Neuronal stem cell (in vitro differentiated cells): ENCODE measurements around the gene GLTPD2.

Experiments
- DNase-seq: peaks from one replicate; pipeline ENCODE4 v3.0.0-alpha.2; 2013; ENCODE audit warnings: low spot score
- H2AFZ ChIP-seq: one replicate; pipeline ENCODE4 v1.6.1; 2013; ENCODE audit warnings: mild to moderate bottlenecking, low read length, inconsistent platforms
- H2AK5ac ChIP-seq: 2 replicates; pipeline ENCODE4 v1.6.1; 2013; ENCODE audit warnings: low read depth, mild to moderate bottlenecking, inconsistent platforms, low read length, moderate library complexity, mixed read lengths
- H2BK120ac ChIP-seq: 2 replicates; pipeline ENCODE4 v1.6.1; 2013; ENCODE audit warnings: low read depth, mild to moderate bottlenecking, inconsistent platforms, low read length, moderate library complexity, mixed read lengths
- H2BK12ac ChIP-seq: one replicate; pipeline ENCODE4 v1.6.1; 2013; ENCODE audit warnings: low read length, inconsistent platforms
- H2BK15ac ChIP-seq: 2 replicates; pipeline ENCODE4 v1.6.1; 2013; ENCODE audit warnings: mild to moderate bottlenecking, low read length, inconsistent platforms, mixed read lengths
- H2BK5ac ChIP-seq: one replicate; pipeline ENCODE4 v1.6.1; 2013; ENCODE audit warnings: inconsistent platforms, mild to moderate bottlenecking, low read length, moderate library complexity
- H3K14ac ChIP-seq: one replicate; pipeline ENCODE4 v1.6.1; 2013; ENCODE audit warnings: low read length, inconsistent platforms
- H3K18ac ChIP-seq: 2 replicates; pipeline ENCODE4 v1.6.1; 2013; ENCODE audit warnings: low read length, inconsistent platforms
- H3K23ac ChIP-seq: 2 replicates; pipeline ENCODE4 v1.6.1; 2013; ENCODE audit warnings: low read depth, mild to moderate bottlenecking, mixed read lengths, low read length, inconsistent platforms; ENCODE audit not compliant: poor library complexity
- H3K27ac ChIP-seq: replicated peaks from 3 replicates; pipeline ENCODE4 v1.5.1; 2013; ENCODE audit warnings: low read length, inconsistent platforms
- H3K27me3 ChIP-seq, 3 experiments: 2 replicates each; pipeline ENCODE4 v1.6.1; 2013; ENCODE audit warnings: low read length in 3 of 3, mild to moderate bottlenecking in 2 of 3, inconsistent platforms in 1 of 3, low read depth in 1 of 3, mixed read lengths in 1 of 3, moderate library complexity in 1 of 3; ENCODE audit not compliant: control insufficient read depth in 3 of 3, insufficient read depth in 3 of 3
- H3K36me3 ChIP-seq, 2 donors: replicated peaks in 1 of 2; 2 replicates each; pipeline ENCODE4 v1.6.1; 2013; ENCODE audit warnings: low read length in 2 of 2; ENCODE audit not compliant: control insufficient read depth in 2 of 2, insufficient read depth in 2 of 2
- H3K4ac ChIP-seq: 2 replicates; pipeline ENCODE4 v1.6.1; 2013; ENCODE audit warnings: inconsistent platforms, mild to moderate bottlenecking, low read length, moderate library complexity
- H3K4me1 ChIP-seq, 2 donors: 1 replicate in 1 of 2; 2 replicates in 1 of 2; pipeline ENCODE4 v1.6.1; 2013; ENCODE audit warnings: low read length in 2 of 2, low read depth in 1 of 2; ENCODE audit not compliant: control insufficient read depth in 2 of 2, insufficient read depth in 1 of 2
- H3K4me2 ChIP-seq: one replicate; pipeline ENCODE4 v1.6.1; 2013; ENCODE audit warnings: mild to moderate bottlenecking, low read length, inconsistent platforms; ENCODE audit not compliant: insufficient read depth, poor library complexity, severe bottlenecking
- H3K4me3 ChIP-seq, 2 donors: 2 replicates each; pipeline ENCODE4 v1.5.1; 2013; ENCODE audit warnings: low read length in 2 of 2, mild to moderate bottlenecking in 2 of 2, inconsistent platforms in 1 of 2, moderate library complexity in 1 of 2
- H3K79me1 ChIP-seq: one replicate; pipeline ENCODE4 v1.6.1; 2013; ENCODE audit warnings: low read depth, mild to moderate bottlenecking, inconsistent platforms, low read length, moderate library complexity
- H3K9ac ChIP-seq: one replicate; pipeline ENCODE4 v1.6.1; 2013; ENCODE audit warnings: mild to moderate bottlenecking, low read depth, low read length, inconsistent platforms; ENCODE audit not compliant: poor library complexity
- H3K9me3 ChIP-seq, 2 donors: replicated peaks in 1 of 2; 2 replicates each; pipeline versions ENCODE3 to v1.6.1; 2013; ENCODE audit warnings: low read length in 2 of 2, mild to moderate bottlenecking in 2 of 2, inconsistent platforms in 1 of 2, low read depth in 1 of 2, mixed read lengths in 1 of 2, moderate library complexity in 1 of 2; ENCODE audit not compliant: control insufficient read depth in 2 of 2, insufficient read depth in 1 of 2
- H4K8ac ChIP-seq: one replicate; pipeline ENCODE4 v1.6.1; 2013; ENCODE audit warnings: low read depth, mild to moderate bottlenecking, inconsistent platforms, low read length, moderate library complexity
- H4K91ac ChIP-seq: one replicate; pipeline ENCODE4 v1.6.1; 2013; ENCODE audit warnings: low read length, low read depth, mild to moderate bottlenecking, inconsistent platforms; ENCODE audit not compliant: poor library complexity
- WGBS, 2 donors: extraction: QIAGEN DNeasy Blood & Tissue Kit; methylation state at CpG; one replicate each; pipeline ENCODE4 v1.1.7; 2013; ENCODE audit warnings: missing lambda C conversion rate in 2 of 2, mixed read lengths in 1 of 2; ENCODE audit not compliant: insufficient read length in 2 of 2, insufficient replicate concordance in 1 of 2; ENCODE audit errors: extremely low coverage in 2 of 2; 5-methylcytosine and 5-hydroxymethylcytosine counted together

GLTPD2 gene

DNA sequence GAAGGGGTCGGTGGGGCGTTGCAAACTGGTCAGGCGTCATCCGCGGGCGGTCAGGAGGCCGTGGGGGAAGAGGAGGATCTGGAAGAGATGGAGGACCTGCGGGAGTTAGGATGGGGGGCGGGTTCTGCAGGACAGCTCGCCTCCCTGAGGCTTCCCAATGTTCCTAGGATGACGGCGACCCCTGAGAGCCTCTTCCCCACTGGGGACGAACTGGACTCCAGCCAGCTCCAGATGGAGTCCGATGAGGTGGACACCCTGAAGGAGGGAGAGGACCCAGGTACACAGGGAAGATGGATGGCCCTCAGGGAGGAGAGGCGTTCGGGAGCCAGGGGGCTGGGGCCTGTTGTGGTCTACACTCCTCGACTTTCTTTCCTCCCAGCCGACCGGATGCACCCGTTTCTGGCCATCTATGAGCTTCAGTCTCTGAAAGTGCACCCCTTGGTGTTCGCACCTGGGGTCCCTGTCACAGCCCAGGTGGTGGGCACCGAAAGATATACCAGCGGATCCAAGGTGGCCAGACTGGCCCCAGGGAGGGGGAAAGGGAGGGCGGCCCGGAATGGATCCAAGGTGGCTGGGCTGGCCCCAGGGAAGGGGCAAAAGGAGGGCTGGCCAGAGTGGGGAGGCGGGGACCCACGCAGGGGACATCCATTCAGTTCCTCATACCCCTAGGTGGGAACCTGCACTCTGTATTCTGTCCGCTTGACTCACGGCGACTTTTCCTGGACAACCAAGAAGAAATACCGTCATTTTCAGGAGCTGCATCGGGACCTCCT lies 19.0 kb downstream of the GLTPD2 start:
- Histone ChIP-seq H3K36me3 (peaks cover 14 to 32% of the 10 kb centered on the region in 2 donors), H3K79me1 (peaks cover 8% of the 10 kb centered on the region), H2BK15ac (peak overlapping the region; percentile 19), H3K9me3 (no peaks in the 10 kb centered on the region), H3K4me1 (peaks cover 3 to 4% of the 10 kb centered on the region in 2 donors), H2BK120ac (peak overlapping the region; percentile 1), H3K4me2 (peak overlapping the region; percentile 66), H3K4me3 (peak overlapping the region; percentile 72 to 84), H2AFZ (peak overlapping the region; percentile 98), H3K4ac (peak overlapping the region; percentile 95), H2BK12ac (peak overlapping the region; percentile 41), H3K23ac (peak overlapping the region; percentile 17), H2AK5ac (peak overlapping the region; percentile 11), H3K9ac (peak overlapping the region; percentile 79), H4K8ac (no peak overlapping the region), H3K27me3 (no peaks in the 10 kb centered on the region), H3K18ac (peak overlapping the region; percentile 83), H3K27ac (no peak overlapping the region), H4K91ac (no peak overlapping the region), H2BK5ac (peak overlapping the region; percentile 44), H3K14ac (peak overlapping the region; percentile 97)
- DNase-seq = no peak
- no CpG with 5 or more reads among the region's 32 CpGs for WGBS, 2 donors

DNA sequence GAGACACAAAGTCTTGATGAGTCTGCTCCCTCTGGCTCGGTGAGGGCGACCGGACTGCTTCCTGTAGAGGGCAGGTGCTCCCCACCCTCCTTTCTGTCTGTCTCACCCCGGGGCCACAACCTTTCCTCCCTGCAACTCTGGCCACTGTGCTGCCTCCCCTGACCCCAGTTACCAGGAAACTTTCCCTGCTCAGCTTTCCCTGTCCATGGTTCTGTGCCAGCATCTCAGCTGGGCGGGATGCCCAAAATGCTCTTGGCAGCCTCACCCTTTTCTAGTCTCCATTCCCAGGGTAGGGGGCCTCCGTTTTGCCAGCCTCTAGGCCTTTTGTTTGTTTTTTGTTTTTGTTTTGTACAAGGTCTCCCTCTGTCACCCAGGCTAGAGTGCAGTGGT lies 19.6 kb downstream of the GLTPD2 start:
- no peak overlapping the region for H3K18ac ChIP-seq
- no peak overlapping the region for H3K4ac ChIP-seq
- H3K23ac ChIP-seq = peak overlapping the region; percentile 17
- no peak overlapping the region for H4K8ac ChIP-seq
- H3K4me2 ChIP-seq = no peak overlapping the region
- peaks cover 8% of the 10 kb centered on the region for H3K79me1 ChIP-seq
- peak overlapping the region; percentile 79 for H3K9ac ChIP-seq
- no peak overlapping the region for H2AK5ac ChIP-seq
- WGBS, 2 donors = no CpG with 5 or more reads among the region's 6 CpGs
- peaks cover 3 to 4% of the 10 kb centered on the region in 2 donors for H3K4me1 ChIP-seq
- H3K27ac ChIP-seq = no peak overlapping the region
- H3K14ac ChIP-seq = no peak overlapping the region
- no peaks in the 10 kb centered on the region for H3K27me3 ChIP-seq
- H2AFZ ChIP-seq = no peak overlapping the region
- H2BK12ac ChIP-seq = no peak overlapping the region
- H2BK120ac ChIP-seq = no peak overlapping the region
- H2BK5ac ChIP-seq = peak overlapping the region; percentile 44
- H4K91ac ChIP-seq = no peak overlapping the region
- no peak overlapping the region for H3K4me3 ChIP-seq
- H3K36me3 ChIP-seq = peaks cover 14 to 36% of the 10 kb centered on the region in 2 donors
- H3K9me3 ChIP-seq = no peaks in the 10 kb centered on the region
- DNase-seq = no peak
- H2BK15ac ChIP-seq = peak overlapping the region; percentile 19

DNA sequence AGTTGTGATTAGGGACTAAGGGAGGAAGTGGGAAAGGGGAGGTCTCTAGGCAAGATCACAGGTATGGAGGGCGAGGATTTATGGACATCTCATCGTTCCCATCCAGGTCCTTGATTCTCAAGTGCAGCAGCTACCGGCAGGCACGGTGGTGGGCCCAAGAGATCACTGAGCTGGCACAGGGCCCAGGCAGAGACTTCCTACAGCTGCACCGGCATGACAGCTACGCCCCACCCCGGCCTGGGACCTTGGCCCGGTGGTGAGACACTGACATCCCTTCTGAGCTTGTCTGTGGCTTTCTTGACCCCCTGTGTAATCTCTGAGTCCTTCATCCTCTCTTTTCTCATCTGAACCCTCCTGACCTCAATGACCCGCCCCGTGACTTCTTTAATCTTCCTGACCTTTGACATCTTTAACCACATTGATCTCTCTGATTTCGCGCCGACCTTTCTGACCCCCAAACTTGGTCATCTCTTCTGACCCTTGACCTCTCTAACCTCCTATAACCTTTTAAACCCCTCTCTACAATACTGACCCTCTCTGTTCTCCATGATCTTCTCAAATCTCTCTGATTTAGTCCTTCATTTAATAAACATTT lies 22.0 kb downstream of the GLTPD2 start:
- H2BK120ac ChIP-seq = no peak overlapping the region
- H2BK15ac ChIP-seq = no peak overlapping the region
- H3K4me3 ChIP-seq = no peak overlapping the region
- no peak overlapping the region for H3K23ac ChIP-seq
- H3K4me2 ChIP-seq = no peak overlapping the region
- no peak overlapping the region for H2BK12ac ChIP-seq
- no peak overlapping the region for H3K9ac ChIP-seq
- peaks cover 3 to 4% of the 10 kb centered on the region in 2 donors for H3K4me1 ChIP-seq
- H3K36me3 ChIP-seq = peaks cover 30 to 58% of the 10 kb centered on the region in 2 donors
- H4K91ac ChIP-seq = no peak overlapping the region
- no peak overlapping the region for H2AK5ac ChIP-seq
- H3K27ac ChIP-seq = no peak overlapping the region
- H3K27me3 ChIP-seq = no peaks in the 10 kb centered on the region
- no peak for DNase-seq
- no peak overlapping the region for H3K4ac ChIP-seq
- H3K9me3 ChIP-seq = no peaks in the 10 kb centered on the region
- H2AFZ ChIP-seq = no peak overlapping the region
- no peak overlapping the region for H3K18ac ChIP-seq
- no peak overlapping the region for H4K8ac ChIP-seq
- H3K79me1 ChIP-seq = peaks cover 10% of the 10 kb centered on the region
- no peak overlapping the region for H3K14ac ChIP-seq
- H2BK5ac ChIP-seq = no peak overlapping the region
- no CpG with 5 or more reads among the region's 13 CpGs for WGBS, 2 donors

DNA sequence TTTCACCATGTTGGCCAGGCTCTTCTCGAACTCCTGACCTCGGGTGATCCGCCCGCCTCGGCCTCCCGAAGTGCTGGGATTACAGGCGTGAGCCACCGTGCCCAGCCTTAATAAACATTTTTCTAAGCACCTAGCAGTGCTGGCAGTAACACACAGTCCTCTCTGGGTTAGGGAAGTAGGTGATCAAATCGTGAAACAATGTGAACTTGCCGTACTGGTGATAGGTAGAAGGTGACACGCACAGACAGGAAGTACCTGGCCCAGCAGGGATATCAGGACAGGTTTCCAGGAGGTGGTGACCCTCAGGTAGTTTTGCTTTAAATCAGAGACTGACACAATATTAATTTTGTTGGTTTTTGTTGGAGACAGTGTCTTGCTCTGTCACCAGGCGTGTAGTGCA lies 22.7 kb downstream of the GLTPD2 start:
- Histone ChIP-seq H2BK5ac (no peak overlapping the region), H4K91ac (no peak overlapping the region), H2BK12ac (no peak overlapping the region), H2BK120ac (no peak overlapping the region), H3K14ac (no peak overlapping the region), H2AFZ (no peak overlapping the region), H3K4ac (no peak overlapping the region), H3K4me1 (peaks cover 3 to 4% of the 10 kb centered on the region in 2 donors), H3K4me3 (no peak overlapping the region), H3K9ac (no peak overlapping the region), H3K9me3 (no peaks in the 10 kb centered on the region), H3K27ac (no peak overlapping the region), H3K18ac (no peak overlapping the region), H4K8ac (no peak overlapping the region), H3K79me1 (peaks cover 10% of the 10 kb centered on the region), H3K27me3 (no peaks in the 10 kb centered on the region), H2BK15ac (no peak overlapping the region), H2AK5ac (no peak overlapping the region), H3K36me3 (peaks cover 32 to 64% of the 10 kb centered on the region in 2 donors), H3K23ac (no peak overlapping the region), H3K4me2 (no peak overlapping the region)
- no CpG with 5 or more reads among the region's 12 CpGs for WGBS, 2 donors
- no peak for DNase-seq
